Smooth muscle cell (in vitro differentiated cells): ENCODE results near the gene C1orf198. TPM values are rescaled to one million over a fixed set of nuclear protein-coding genes. Genes with fewer than 3 reads are reported as not detected.

Experiments
- DNase-seq: peaks from one replicate; lab custom pipeline; 2025; ENCODE audit not compliant: unreplicated experiment; lab: John Stamatoyannopoulos, UW
- H2AFZ ChIP-seq: fragments of 200-600 bp; sonication (generic); 2 replicates; pipeline ENCODE4 v1.6.0; 2016; ENCODE audit warnings: antibody characterized with exemption, low read depth, mild to moderate bottlenecking
- H3F3A ChIP-seq: fragments of 200-600 bp; sonication (generic); 2 replicates; pipeline ENCODE4 v1.6.0; 2017; ENCODE audit warnings: antibody characterized with exemption, low read depth
- H3K27ac ChIP-seq: fragments of 200-600 bp; sonication (generic); 2 replicates; pipeline ENCODE4 v1.5.1; 2016; ENCODE audit warnings: low read depth, mild to moderate bottlenecking
- H3K27me3 ChIP-seq: fragments of 200-600 bp; sonication (generic); 2 replicates; pipeline ENCODE4 v1.6.1; 2016; ENCODE audit warnings: low read depth, mild to moderate bottlenecking
- H3K36me3 ChIP-seq: fragments of 200-600 bp; sonication (generic); 2 replicates; pipeline ENCODE4 v1.5.1; 2016; ENCODE audit warnings: low read depth
- H3K4me1 ChIP-seq: fragments of 200-600 bp; sonication (generic); 2 replicates; pipeline ENCODE4 v1.5.1; 2016; ENCODE audit warnings: low read depth
- H3K4me2 ChIP-seq: fragments of 200-600 bp; sonication (generic); 2 replicates; pipeline ENCODE4 v1.6.0; 2016; ENCODE audit warnings: mild to moderate bottlenecking
- H3K4me3 ChIP-seq: fragments of 200-600 bp; sonication (generic); 2 replicates; pipeline ENCODE4 v1.5.1; 2016; ENCODE audit warnings: mild to moderate bottlenecking
- H3K79me2 ChIP-seq: fragments of 200-600 bp; sonication (generic); 2 replicates; pipeline ENCODE4 v1.6.0; 2016; ENCODE audit warnings: low read depth, mild to moderate bottlenecking
- H3K9ac ChIP-seq: fragments of 200-600 bp; sonication (generic); 2 replicates; pipeline ENCODE4 v1.6.0; 2016; ENCODE audit warnings: low read depth
- H3K9me3 ChIP-seq: fragments of 200-600 bp; sonication (generic); replicated peaks from 2 replicates; pipeline ENCODE4 v1.5.1; 2016; ENCODE audit warnings: low read depth
- H4K20me1 ChIP-seq: fragments of 200-600 bp; sonication (generic); 2 replicates; pipeline ENCODE4 v1.6.0; 2016; ENCODE audit warnings: low read depth
- WGBS: methylation state at CpG from one replicate; pipeline ENCODE4 v1.1.7; 2016; ENCODE audit warnings: low lambda C conversion rate; 5-methylcytosine and 5-hydroxymethylcytosine counted together
- polyA plus RNA-seq: library from polyadenylated mRNA; unstranded; fragments of >200 nt; fragmentation: Nextera tagmentation; extraction: Ambion mirVana; gene quantifications from 2 replicates; pipeline ENCODE4 v1.2.1, GENCODE V29; 2016
- total RNA-seq: library from RNA; depleted of rRNA; stranded (reverse); fragments of >200 nt; gene quantifications from 2 replicates; pipeline ENCODE4 v1.2.3, GENCODE V29; 2014
- TF ChIP-seq, protein P1 (sequence below): fragments of 200-600 bp; sonication (generic); IDR thresholded peaks from 2 replicates; pipeline ENCODE4 v1.5.1; 2017; ENCODE audit warnings: borderline replicate concordance, mild to moderate bottlenecking, antibody characterized with exemption; ENCODE audit not compliant: insufficient read depth, poor library complexity, severe bottlenecking

Gene C1orf198
- total and polyA plus RNA-seq, 2 experiments from 2014 or later = 67.7 to 77.5 TPM

DNA sequence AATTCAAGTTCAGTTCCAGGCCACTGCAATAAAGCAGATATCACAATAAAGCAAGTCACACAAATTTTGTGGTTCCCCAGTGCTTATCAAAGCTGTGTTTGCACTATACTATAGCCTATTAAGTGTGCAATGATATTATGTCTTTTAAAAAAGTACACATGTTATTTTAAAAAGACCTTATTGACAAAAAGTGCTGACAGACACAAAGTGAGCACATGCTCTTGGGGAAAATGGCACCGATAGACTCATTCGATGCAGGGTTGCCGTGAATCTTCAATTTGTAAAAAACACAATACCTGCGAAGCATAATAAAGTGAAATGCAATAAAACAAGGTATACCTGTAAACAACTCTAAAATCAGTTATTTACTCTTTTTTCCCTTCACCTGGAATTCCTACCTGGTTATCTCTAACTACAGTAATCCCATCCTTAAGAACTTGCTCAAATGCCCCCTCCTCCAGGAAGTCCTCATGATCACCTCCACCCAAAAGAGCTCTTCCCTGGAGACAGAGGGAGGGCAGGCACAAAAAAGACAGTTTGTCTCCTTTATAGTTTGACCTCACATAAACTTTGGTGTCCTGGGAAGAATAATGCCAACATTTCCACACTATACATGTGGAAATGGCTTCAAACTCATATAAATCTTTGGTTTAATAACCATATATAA is 9.7 kb upstream of the C1orf198 start:
- TF ChIP-seq, protein P1, sequence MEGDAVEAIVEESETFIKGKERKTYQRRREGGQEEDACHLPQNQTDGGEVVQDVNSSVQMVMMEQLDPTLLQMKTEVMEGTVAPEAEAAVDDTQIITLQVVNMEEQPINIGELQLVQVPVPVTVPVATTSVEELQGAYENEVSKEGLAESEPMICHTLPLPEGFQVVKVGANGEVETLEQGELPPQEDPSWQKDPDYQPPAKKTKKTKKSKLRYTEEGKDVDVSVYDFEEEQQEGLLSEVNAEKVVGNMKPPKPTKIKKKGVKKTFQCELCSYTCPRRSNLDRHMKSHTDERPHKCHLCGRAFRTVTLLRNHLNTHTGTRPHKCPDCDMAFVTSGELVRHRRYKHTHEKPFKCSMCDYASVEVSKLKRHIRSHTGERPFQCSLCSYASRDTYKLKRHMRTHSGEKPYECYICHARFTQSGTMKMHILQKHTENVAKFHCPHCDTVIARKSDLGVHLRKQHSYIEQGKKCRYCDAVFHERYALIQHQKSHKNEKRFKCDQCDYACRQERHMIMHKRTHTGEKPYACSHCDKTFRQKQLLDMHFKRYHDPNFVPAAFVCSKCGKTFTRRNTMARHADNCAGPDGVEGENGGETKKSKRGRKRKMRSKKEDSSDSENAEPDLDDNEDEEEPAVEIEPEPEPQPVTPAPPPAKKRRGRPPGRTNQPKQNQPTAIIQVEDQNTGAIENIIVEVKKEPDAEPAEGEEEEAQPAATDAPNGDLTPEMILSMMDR = no peak
- no peak overlapping the region for H3K27ac ChIP-seq
- H3K4me1 ChIP-seq = peaks cover 9% of the 10 kb centered on the region
- no peaks in the 10 kb centered on the region for H3K36me3 ChIP-seq
- DNase-seq = no peak
- H3K9me3 ChIP-seq = no peaks in the 10 kb centered on the region
- no peaks in the 10 kb centered on the region for H4K20me1 ChIP-seq
- no peak overlapping the region for H2AFZ ChIP-seq
- H3K4me3 ChIP-seq = no peak overlapping the region
- no peak overlapping the region for H3K4me2 ChIP-seq
- H3K79me2 ChIP-seq = no peaks in the 10 kb centered on the region
- H3F3A ChIP-seq = no peaks in the 10 kb centered on the region
- H3K9ac ChIP-seq = no peak overlapping the region
- WGBS = 96% methylated on average over 4 of the region's 4 CpGs
- no peaks in the 10 kb centered on the region for H3K27me3 ChIP-seq

DNA sequence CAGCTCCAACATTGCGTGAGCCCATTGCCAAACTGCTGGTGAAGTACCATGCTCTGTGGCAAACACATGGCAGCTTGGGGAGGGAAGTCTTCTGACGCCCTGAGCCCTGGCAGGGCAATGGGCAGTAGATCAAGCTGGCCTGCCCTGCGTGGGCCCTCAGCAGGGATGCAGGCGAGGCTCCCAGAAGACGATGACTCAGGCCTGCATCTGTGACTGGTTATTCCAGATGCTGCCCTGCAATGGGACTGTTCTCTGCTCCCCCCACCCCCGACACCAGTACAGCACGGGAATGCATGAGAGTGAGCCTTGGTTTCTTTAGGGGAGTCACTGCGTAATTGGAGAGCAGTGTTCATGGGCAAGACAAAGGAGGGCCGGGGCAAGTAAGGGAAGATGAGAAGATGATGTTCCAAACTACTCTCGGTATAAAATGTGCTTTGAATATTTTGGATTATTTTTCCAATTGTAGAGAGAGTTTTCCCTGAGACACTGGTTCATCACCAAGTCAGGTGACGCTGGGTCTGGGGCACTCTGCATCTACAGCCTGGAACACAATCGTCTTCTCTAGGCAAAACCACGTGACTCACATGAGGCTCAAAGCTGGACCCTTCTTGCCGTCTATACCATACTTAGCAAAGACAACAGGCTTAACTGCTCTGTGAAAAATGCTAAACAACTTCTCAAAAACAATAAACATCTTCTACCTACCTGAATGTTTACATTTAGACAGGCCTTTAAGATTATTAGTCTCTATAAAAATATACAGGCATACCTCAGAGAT is 9.0 kb upstream of the C1orf198 start:
- DNase-seq = no peak
- Histone ChIP-seq H3K27me3 (no peaks in the 10 kb centered on the region), H4K20me1 (no peaks in the 10 kb centered on the region), H2AFZ (no peak overlapping the region), H3F3A (no peaks in the 10 kb centered on the region), H3K27ac (no peak overlapping the region), H3K9me3 (no peaks in the 10 kb centered on the region), H3K36me3 (no peaks in the 10 kb centered on the region), H3K4me1 (peaks cover 9% of the 10 kb centered on the region), H3K4me2 (no peak overlapping the region), H3K9ac (no peak overlapping the region), H3K4me3 (no peak overlapping the region), H3K79me2 (no peaks in the 10 kb centered on the region)
- WGBS = 60% methylated on average over 14 of the region's 14 CpGs
- TF ChIP-seq, protein P1 = no peak

GRCh38 chr1:230876660-230877059 is 8.3 kb upstream of the C1orf198 start:
- Histone ChIP-seq H3K27ac (no peak overlapping the region), H3K4me3 (no peak overlapping the region), H3K9me3 (no peaks in the 10 kb centered on the region), H4K20me1 (no peaks in the 10 kb centered on the region), H3K9ac (no peak overlapping the region), H3K36me3 (no peaks in the 10 kb centered on the region), H2AFZ (no peak overlapping the region), H3K27me3 (no peaks in the 10 kb centered on the region), H3F3A (no peaks in the 10 kb centered on the region), H3K79me2 (no peaks in the 10 kb centered on the region), H3K4me2 (no peak overlapping the region), H3K4me1 (peaks cover 9% of the 10 kb centered on the region)
- DNase-seq = no peak
- TF ChIP-seq, protein P1 = no peak
- 75% methylated on average over 6 of the region's 6 CpGs for WGBS

GRCh38 chr1:230875370-230875769 is 7.0 kb upstream of the C1orf198 start:
- no peaks in the 10 kb centered on the region for H3K36me3 ChIP-seq
- no peak overlapping the region for H3K9ac ChIP-seq
- H3F3A ChIP-seq = no peaks in the 10 kb centered on the region
- H3K4me1 ChIP-seq = peaks cover 9% of the 10 kb centered on the region
- TF ChIP-seq, protein P1 = no peak
- no peaks in the 10 kb centered on the region for H4K20me1 ChIP-seq
- no peaks in the 10 kb centered on the region for H3K9me3 ChIP-seq
- H3K27me3 ChIP-seq = no peaks in the 10 kb centered on the region
- no peaks in the 10 kb centered on the region for H3K79me2 ChIP-seq
- DNase-seq = no peak
- no peak overlapping the region for H3K27ac ChIP-seq
- WGBS = over 99% methylated on average over 8 of the region's 8 CpGs
- no peak overlapping the region for H3K4me2 ChIP-seq
- H2AFZ ChIP-seq = no peak overlapping the region
- H3K4me3 ChIP-seq = no peak overlapping the region
